GM12878 (cell line): Measurements from ENCODE around the gene C2CD5.

Experiments used
- CHD2 ChIP-seq: IDR thresholded peaks from 2 replicates; pipeline ENCODE4 v1.6.1; 2011; ENCODE audit warnings: low read depth, low read length, improper control_type of control experiment, borderline replicate concordance
- EZH2 ChIP-seq: IDR thresholded peaks from 2 replicates; pipeline ENCODE4 v1.6.1; 2012; ENCODE audit warnings: low read depth, mild to moderate bottlenecking, control low read depth, inconsistent platforms, low read length, borderline replicate concordance; ENCODE audit not compliant: control insufficient read depth
- KDM1A ChIP-seq: fragments of 200-600 bp; sonication (generic); IDR thresholded peaks from 2 replicates; pipeline ENCODE4 v1.6.1; 2016; ENCODE audit warnings: borderline replicate concordance
- MAX ChIP-seq: IDR thresholded peaks from 2 replicates; pipeline ENCODE4 v1.6.1; 2012; ENCODE audit warnings: low read depth, low read length, improper control_type of control experiment
- MEF2B ChIP-seq: fragments of 450-650 bp; IDR thresholded peaks from 2 replicates; pipeline ENCODE4 v1.6.1; 2018; ENCODE audit warnings: mild to moderate bottlenecking, moderate library complexity; ENCODE audit not compliant: partially characterized antibody, poor library complexity, severe bottlenecking
- NRF1 ChIP-seq: conservative IDR thresholded peaks from 2 replicates; pipeline ENCODE4 v1.6.1; 2011; ENCODE audit warnings: mild to moderate bottlenecking, low read depth, low read length, improper control_type of control experiment
- POLR2A ChIP-seq: IDR thresholded peaks from 2 replicates; pipeline ENCODE4 v1.6.1; 2011; ENCODE audit warnings: low read depth, mild to moderate bottlenecking, low read length
- POLR2AphosphoS5 ChIP-seq: IDR thresholded peaks from 2 replicates; pipeline ENCODE4 v1.6.1; 2011; ENCODE audit warnings: mild to moderate bottlenecking, low read length, inconsistent platforms
- RAD21 ChIP-seq: IDR thresholded peaks from 2 replicates; pipeline ENCODE4 v1.6.1; 2011; ENCODE audit warnings: mild to moderate bottlenecking, low read depth, low read length, moderate library complexity; ENCODE audit not compliant: insufficient read depth
- SMARCA5 ChIP-seq: fragments of 450-650 bp; IDR thresholded peaks from 2 replicates; pipeline ENCODE4 v1.6.1; 2017; ENCODE audit warnings: mild to moderate bottlenecking
- ZNF274 ChIP-seq: IDR thresholded peaks from one replicate; pipeline ENCODE4 v1.8.0; 2011; ENCODE audit not compliant: insufficient read length, insufficient read depth
- TF ChIP-seq, protein P1 (sequence below), 3 experiments: IDR thresholded peaks in 2 of 3; conservative IDR thresholded peaks in 1 of 3; 2 replicates each; pipeline ENCODE4 v1.5.1; 2011; ENCODE audit warnings: low read depth in 3 of 3, low read length in 3 of 3, mild to moderate bottlenecking in 3 of 3, control low read depth in 2 of 3, moderate library complexity in 2 of 3, inconsistent platforms in 1 of 3, mixed read lengths in 1 of 3; ENCODE audit not compliant: control insufficient read depth in 2 of 3, insufficient read depth in 1 of 3; ENCODE audit errors: extremely low read depth in 1 of 3

GRCh38 chr12:22533155-22533554 lies 11.2 kb downstream of the C2CD5 start:
- TF ChIP-seq CHD2: no peak
- TF ChIP-seq, protein P1, sequence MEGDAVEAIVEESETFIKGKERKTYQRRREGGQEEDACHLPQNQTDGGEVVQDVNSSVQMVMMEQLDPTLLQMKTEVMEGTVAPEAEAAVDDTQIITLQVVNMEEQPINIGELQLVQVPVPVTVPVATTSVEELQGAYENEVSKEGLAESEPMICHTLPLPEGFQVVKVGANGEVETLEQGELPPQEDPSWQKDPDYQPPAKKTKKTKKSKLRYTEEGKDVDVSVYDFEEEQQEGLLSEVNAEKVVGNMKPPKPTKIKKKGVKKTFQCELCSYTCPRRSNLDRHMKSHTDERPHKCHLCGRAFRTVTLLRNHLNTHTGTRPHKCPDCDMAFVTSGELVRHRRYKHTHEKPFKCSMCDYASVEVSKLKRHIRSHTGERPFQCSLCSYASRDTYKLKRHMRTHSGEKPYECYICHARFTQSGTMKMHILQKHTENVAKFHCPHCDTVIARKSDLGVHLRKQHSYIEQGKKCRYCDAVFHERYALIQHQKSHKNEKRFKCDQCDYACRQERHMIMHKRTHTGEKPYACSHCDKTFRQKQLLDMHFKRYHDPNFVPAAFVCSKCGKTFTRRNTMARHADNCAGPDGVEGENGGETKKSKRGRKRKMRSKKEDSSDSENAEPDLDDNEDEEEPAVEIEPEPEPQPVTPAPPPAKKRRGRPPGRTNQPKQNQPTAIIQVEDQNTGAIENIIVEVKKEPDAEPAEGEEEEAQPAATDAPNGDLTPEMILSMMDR (IDR thresholded peaks at IDR 0.05 in 2 of 3, conservative IDR thresholded peaks at IDR 0.05 in 1 of 3; ENCODE audit: control insufficient read depth in 2 of 3, extremely low read depth in 1 of 3, insufficient read depth in 1 of 3, low read depth in 3 of 3, low read length in 3 of 3): no peak
- TF ChIP-seq MAX: no peak
- no peak for TF ChIP-seq EZH2
- no peak for TF ChIP-seq SMARCA5
- TF ChIP-seq NRF1: no peak
- no peak for TF ChIP-seq POLR2AphosphoS5
- no peak for TF ChIP-seq POLR2A
- TF ChIP-seq MEF2B: peak; percentile 47
- no peak for TF ChIP-seq RAD21
- no peak for TF ChIP-seq KDM1A
- no peak for TF ChIP-seq ZNF274
